PC-9 (cell line): ENCODE measurements around the gene TRIP10.

ENCODE experiments used
- CTCF ChIP-seq: fragments of 200-600 bp; sonication (generic); conservative IDR thresholded peaks from 2 replicates; pipeline ENCODE4 v1.6.1; 2017; ENCODE audit warnings: mixed run types, antibody characterized with exemption, mild to moderate bottlenecking, moderate library complexity
- EZH2 ChIP-seq: fragments of 200-600 bp; sonication (generic); IDR thresholded peaks from 2 replicates; pipeline ENCODE4 v1.8.0; 2017; ENCODE audit warnings: antibody characterized with exemption, low read depth

GRCh38 chr19:6699935-6700334 lies 39.5 kb upstream of the TRIP10 start:
- TF ChIP-seq CTCF: no peak
- TF ChIP-seq EZH2: no peak
